ENCODE data around the gene CCDC57. TPM values are rescaled to one million over a fixed set of nuclear protein-coding genes. Genes with fewer than 3 reads are reported as not detected.

Gene CCDC57
- total and polyA plus RNA-seq, 2 of the 8 experiments (the other 6 are each of a cell fraction or from before 2014, with no cell fraction given) = 8.4 to 12.9 TPM

- TF ChIP-seq KDM1A (IDR thresholded peaks at IDR 0.05; ENCODE audit: borderline replicate concordance, low read length) (no peak), JUND (IDR thresholded peaks at IDR 0.05; ENCODE audit: low read length) (no peak)
Observed at GRCh38 chr17:82108038-82108437, 104.6 kb downstream of the CCDC57 start (continued).
